Measurements from ENCODE around the gene TTC33.

Gene TTC33

GRCh38 chr5:40490464-40491111 is 265.2 kb downstream of the TTC33 start:
- Mint-ChIP-seq H3K4me3 (peak overlapping the region; percentile 40), H3K36me3 (peaks cover 4% of the 10 kb centered on the region), H3K4me1 (ENCODE audit: low read depth) (peaks cover 50% of the 10 kb centered on the region), H3K27me3 (no peaks in the 10 kb centered on the region), H3K9me3 (ENCODE audit: low read depth) (no peaks in the 10 kb centered on the region), H3K27ac (peak overlapping the region; percentile 77)

GRCh38 chr5:40489421-40489820 is 266.3 kb downstream of the TTC33 start:
- H3K4me1 Mint-ChIP-seq (ENCODE audit: low read depth): peaks cover 56% of the 10 kb centered on the region

GRCh38 chr5:40486437-40487275 is 269.1 kb downstream of the TTC33 start:
- Mint-ChIP-seq H3K36me3 (peaks cover 4% of the 10 kb centered on the region), H3K27ac (peak overlapping the region; percentile 94), H3K27me3 (no peaks in the 10 kb centered on the region), H3K9me3 (ENCODE audit: low read depth) (no peaks in the 10 kb centered on the region), H3K4me3 (peak overlapping the region; percentile 44), H3K4me1 (ENCODE audit: low read depth) (peaks cover 65% of the 10 kb centered on the region)

More at GRCh38 chr5:40489421-40489820, 266.3 kb downstream of the TTC33 start:
- Mint-ChIP-seq H3K36me3 (peaks cover 4% of the 10 kb centered on the region), H3K27ac (no peak overlapping the region), H3K27me3 (no peaks in the 10 kb centered on the region), H3K4me3 (no peak overlapping the region), H3K9me3 (ENCODE audit: low read depth) (no peaks in the 10 kb centered on the region)

- H3K27ac Mint-ChIP-seq: peak overlapping the region; percentile 61
- no peaks in the 10 kb centered on the region for H3K9me3 Mint-ChIP-seq (ENCODE audit: low read depth)
- H3K4me3 Mint-ChIP-seq: no peak overlapping the region
- H3K36me3 Mint-ChIP-seq: peaks cover 2% of the 10 kb centered on the region
- H3K4me1 Mint-ChIP-seq (ENCODE audit: low read depth): peaks cover 65% of the 10 kb centered on the region
- H3K27me3 Mint-ChIP-seq: no peaks in the 10 kb centered on the region
These were observed 270.5 kb downstream of the TTC33 start for GRCh38 chr5:40485021-40485998.

- Mint-ChIP-seq H3K4me3 (no peak overlapping the region), H3K27ac (peak overlapping the region; percentile 16), H3K36me3 (peaks cover 1% of the 10 kb centered on the region), H3K4me1 (ENCODE audit: low read depth) (peaks cover 69% of the 10 kb centered on the region), H3K9me3 (ENCODE audit: low read depth) (no peaks in the 10 kb centered on the region), H3K27me3 (no peaks in the 10 kb centered on the region)
These were observed 271.3 kb downstream of the TTC33 start for GRCh38 chr5:40484495-40484894.

- Mint-ChIP-seq H3K4me3 (no peak overlapping the region), H3K27ac (no peak overlapping the region), H3K4me1 (ENCODE audit: low read depth) (peaks cover 67% of the 10 kb centered on the region), H3K27me3 (no peaks in the 10 kb centered on the region), H3K36me3 (no peaks in the 10 kb centered on the region), H3K9me3 (ENCODE audit: low read depth) (no peaks in the 10 kb centered on the region)
These were observed 272.4 kb downstream of the TTC33 start for GRCh38 chr5:40483316-40483715.

GRCh38 chr5:40481241-40481640 is 274.5 kb downstream of the TTC33 start:
- Mint-ChIP-seq H3K4me1 (ENCODE audit: low read depth) (peaks cover 52% of the 10 kb centered on the region), H3K27me3 (no peaks in the 10 kb centered on the region), H3K27ac (no peak overlapping the region), H3K9me3 (ENCODE audit: low read depth) (no peaks in the 10 kb centered on the region), H3K36me3 (no peaks in the 10 kb centered on the region), H3K4me3 (peak overlapping the region; percentile 6)

GRCh38 chr5:40480392-40480791 is 275.4 kb downstream of the TTC33 start:
- Mint-ChIP-seq H3K27me3 (no peaks in the 10 kb centered on the region), H3K36me3 (no peaks in the 10 kb centered on the region), H3K4me1 (ENCODE audit: low read depth) (peaks cover 44% of the 10 kb centered on the region), H3K27ac (peak overlapping the region; percentile 80), H3K4me3 (no peak overlapping the region), H3K9me3 (ENCODE audit: low read depth) (no peaks in the 10 kb centered on the region)

GRCh38 chr5:40479939-40480338 is 275.8 kb downstream of the TTC33 start:
- H3K27ac Mint-ChIP-seq: peak overlapping the region; percentile 80

GRCh38 chr5:40478766-40479165 is 277.0 kb downstream of the TTC33 start:
- H3K27me3 Mint-ChIP-seq: no peaks in the 10 kb centered on the region
- H3K4me1 Mint-ChIP-seq (ENCODE audit: low read depth): peaks cover 28% of the 10 kb centered on the region
- no peak overlapping the region for H3K27ac Mint-ChIP-seq

More at GRCh38 chr5:40479939-40480338, 275.8 kb downstream of the TTC33 start:
- Mint-ChIP-seq H3K4me3 (no peak overlapping the region), H3K36me3 (no peaks in the 10 kb centered on the region), H3K4me1 (ENCODE audit: low read depth) (peaks cover 40% of the 10 kb centered on the region), H3K27me3 (no peaks in the 10 kb centered on the region), H3K9me3 (ENCODE audit: low read depth) (no peaks in the 10 kb centered on the region)

GRCh38 chr5:40477856-40478546 is 277.8 kb downstream of the TTC33 start:
- no peak overlapping the region for H3K27ac Mint-ChIP-seq
- no peaks in the 10 kb centered on the region for H3K9me3 Mint-ChIP-seq (ENCODE audit: low read depth)
- no peaks in the 10 kb centered on the region for H3K27me3 Mint-ChIP-seq
- H3K4me1 Mint-ChIP-seq (ENCODE audit: low read depth): peaks cover 24% of the 10 kb centered on the region
- no peak overlapping the region for H3K4me3 Mint-ChIP-seq
- H3K36me3 Mint-ChIP-seq: no peaks in the 10 kb centered on the region

More at GRCh38 chr5:40478766-40479165, 277.0 kb downstream of the TTC33 start:
- Mint-ChIP-seq H3K4me3 (no peak overlapping the region), H3K9me3 (ENCODE audit: low read depth) (no peaks in the 10 kb centered on the region), H3K36me3 (no peaks in the 10 kb centered on the region)

- H3K9me3 Mint-ChIP-seq (ENCODE audit: low read depth): no peaks in the 10 kb centered on the region
- no peak overlapping the region for H3K27ac Mint-ChIP-seq
- no peak overlapping the region for H3K4me3 Mint-ChIP-seq
- H3K36me3 Mint-ChIP-seq: peaks cover 2% of the 10 kb centered on the region
- peaks cover 14% of the 10 kb centered on the region for H3K4me1 Mint-ChIP-seq (ENCODE audit: low read depth)
- no peaks in the 10 kb centered on the region for H3K27me3 Mint-ChIP-seq
These were observed 280.2 kb downstream of the TTC33 start for GRCh38 chr5:40475561-40475960.

GRCh38 chr5:40474250-40474649 is 281.5 kb downstream of the TTC33 start:
- no peak overlapping the region for H3K4me3 Mint-ChIP-seq
- no peaks in the 10 kb centered on the region for H3K27me3 Mint-ChIP-seq
- H3K36me3 Mint-ChIP-seq: peaks cover 2% of the 10 kb centered on the region
- peaks cover 1% of the 10 kb centered on the region for H3K4me1 Mint-ChIP-seq (ENCODE audit: low read depth)
- no peaks in the 10 kb centered on the region for H3K9me3 Mint-ChIP-seq (ENCODE audit: low read depth)
- H3K27ac Mint-ChIP-seq: no peak overlapping the region

- Mint-ChIP-seq H3K27ac (no peak overlapping the region), H3K9me3 (ENCODE audit: low read depth) (peaks cover 12% of the 10 kb centered on the region), H3K36me3 (peaks cover 8% of the 10 kb centered on the region), H3K27me3 (no peaks in the 10 kb centered on the region), H3K4me1 (ENCODE audit: low read depth) (peaks cover 9% of the 10 kb centered on the region), H3K4me3 (no peak overlapping the region)
These were observed 290.3 kb downstream of the TTC33 start for GRCh38 chr5:40465416-40465815.

All from activated naive CD8-positive, alpha-beta T cell (primary cell).